NCI-H345 treated with DMSO at 0.1 percent for 48 hours (cell line): Measurements from ENCODE around the gene PRKCB.

Source experiments
- DNase-seq: peaks from one replicate; lab custom pipeline; 2025; ENCODE audit not compliant: unreplicated experiment; lab: John Stamatoyannopoulos, UW

The PRKCB gene

DNA sequence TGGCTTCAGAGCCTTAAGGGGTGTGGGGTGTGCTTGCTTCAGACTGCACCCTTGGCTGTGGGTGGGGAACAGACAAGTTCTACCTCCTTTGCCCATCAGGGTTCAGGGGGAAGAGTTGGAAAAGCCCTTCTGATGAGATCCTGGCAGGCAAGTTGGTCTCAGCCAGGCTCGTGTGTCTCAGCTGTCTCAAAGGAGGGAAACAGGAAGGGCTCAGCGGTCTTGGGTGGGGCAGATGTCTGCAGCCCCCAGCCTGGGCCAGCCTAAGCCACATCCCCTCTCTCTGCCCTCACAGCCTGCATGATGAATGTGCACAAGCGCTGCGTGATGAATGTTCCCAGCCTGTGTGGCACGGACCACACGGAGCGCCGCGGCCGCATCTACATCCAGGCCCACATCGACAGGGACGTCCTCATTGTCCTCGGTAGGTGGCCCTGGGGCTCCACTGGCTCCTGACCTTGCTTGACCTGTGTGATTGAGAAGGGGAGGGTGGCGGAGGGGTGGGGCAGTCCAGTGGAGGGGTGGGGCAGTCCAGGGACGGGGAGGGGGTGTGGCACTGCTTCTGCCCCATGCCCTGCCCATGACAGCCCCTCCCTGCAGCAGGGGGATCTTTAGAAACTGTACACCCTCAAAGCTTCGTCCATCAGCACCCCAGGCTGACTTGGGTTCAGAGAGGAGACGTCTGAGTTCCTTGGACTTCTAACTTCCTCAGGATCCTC lies 199.5 kb downstream of the PRKCB start:
- DNase-seq, result no peak

DNA sequence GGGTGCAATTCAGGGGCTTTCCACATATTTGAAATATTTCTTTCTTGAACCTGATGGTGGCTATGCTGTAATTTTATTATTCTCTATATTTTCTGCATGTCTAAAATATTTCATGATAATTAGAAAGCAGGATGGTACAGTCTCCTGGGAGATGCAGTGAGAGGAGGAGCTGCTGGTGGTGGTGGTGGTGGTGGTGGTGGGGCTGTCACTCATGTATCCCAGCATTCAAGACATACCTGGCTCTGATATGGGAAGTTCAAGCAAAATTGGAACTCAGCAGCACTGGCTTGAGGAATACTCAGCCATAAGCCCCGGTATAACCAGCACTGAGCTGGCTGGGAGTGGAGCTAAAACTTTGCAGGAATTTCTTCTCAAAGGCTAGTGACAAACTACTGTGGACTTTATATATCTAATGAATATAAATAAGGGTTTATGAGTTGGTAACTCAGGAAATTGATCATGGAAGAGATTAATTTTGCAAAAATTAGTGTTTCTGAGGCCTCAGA lies 200.3 kb downstream of the PRKCB start:
- DNase-seq, result no peak

GRCh38 chr16:24036614-24037013 lies 200.8 kb downstream of the PRKCB start:
- DNase-seq, result peak; percentile 46

DNA sequence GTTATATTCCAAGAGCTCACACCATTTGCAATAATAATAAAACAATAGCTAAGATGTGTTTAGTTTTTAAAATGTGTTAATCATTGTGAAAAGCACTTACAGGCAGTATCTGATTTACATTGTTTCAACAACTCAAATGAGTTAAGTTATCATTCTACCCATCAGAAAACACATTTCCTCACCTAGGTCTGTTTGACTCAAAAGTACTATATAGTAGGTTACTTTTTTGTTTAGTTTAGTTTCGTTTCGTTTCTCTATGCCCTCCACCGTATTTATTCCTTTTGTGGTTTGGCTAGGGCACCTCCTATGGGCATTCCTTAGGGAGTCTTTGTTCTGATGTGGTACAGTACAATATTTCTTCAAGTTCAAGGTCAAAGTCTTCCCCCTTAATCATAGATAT lies 201.6 kb downstream of the PRKCB start:
- DNase-seq, result no peak

GRCh38 chr16:24041834-24042631 lies 206.2 kb downstream of the PRKCB start:
- peak; percentile 17 for DNase-seq

- no peak for DNase-seq
These were observed 208.7 kb downstream of the PRKCB start for GRCh38 chr16:24044467-24044866.

GRCh38 chr16:24045641-24046040 lies 209.9 kb downstream of the PRKCB start:
- DNase-seq, result no peak

DNA sequence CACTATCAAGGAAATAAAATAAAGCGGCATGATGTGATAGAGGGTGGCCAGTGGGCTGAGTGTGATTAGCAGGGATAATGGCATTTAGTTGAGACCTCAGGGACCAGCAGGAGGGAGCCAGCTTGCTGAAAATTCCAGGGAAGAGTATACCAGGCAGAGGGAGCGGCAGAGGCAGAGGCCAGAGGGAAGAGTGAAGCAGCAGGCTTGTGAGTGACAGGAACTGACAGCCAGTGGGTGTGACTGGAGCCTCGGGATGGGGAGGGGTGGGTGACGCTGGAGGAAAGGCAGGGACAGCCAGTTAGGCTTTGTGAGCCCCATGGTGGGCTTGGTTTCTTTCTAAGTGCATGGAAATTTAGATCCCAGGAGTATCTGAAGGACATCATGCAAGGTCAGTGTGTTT lies 210.7 kb downstream of the PRKCB start:
- no peak for DNase-seq

DNA sequence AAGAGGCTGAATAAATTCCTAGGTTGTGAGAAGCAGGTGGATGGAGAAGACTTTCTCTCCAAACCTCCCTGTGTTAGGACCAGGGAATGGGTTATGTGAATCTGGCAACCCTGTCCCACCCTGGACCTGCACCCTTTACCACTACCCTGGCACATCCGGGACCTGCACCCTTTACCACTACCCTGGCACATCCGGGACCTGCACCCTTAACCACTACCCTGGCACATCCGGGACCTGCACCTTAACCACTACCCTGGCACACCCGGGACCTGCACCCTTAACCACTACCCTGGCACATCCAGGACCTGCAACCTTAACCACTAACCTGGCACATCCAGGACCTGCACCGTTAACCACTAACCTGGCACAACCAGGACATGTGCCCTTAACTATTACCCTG lies 213.3 kb downstream of the PRKCB start:
- DNase-seq, result no peak

DNA sequence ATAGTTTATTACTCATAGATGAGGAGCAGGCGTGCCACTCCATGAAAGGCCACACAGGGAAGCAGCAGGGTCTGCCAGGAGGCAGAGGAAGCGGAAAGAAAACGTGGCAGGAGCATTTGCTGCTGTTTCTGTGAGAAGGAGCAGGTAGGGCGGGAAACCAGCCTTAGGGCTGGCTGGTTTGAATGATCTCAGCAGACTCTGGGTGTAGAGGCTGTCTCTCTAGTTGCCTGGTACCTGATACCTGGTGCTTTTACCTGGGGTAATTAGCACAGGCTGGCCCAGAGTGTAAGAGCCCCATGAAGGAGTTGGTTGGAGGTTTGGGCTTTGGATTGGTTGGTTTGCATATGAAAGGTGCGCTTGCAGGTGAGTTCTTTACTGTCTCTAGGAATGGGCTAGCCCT lies 215.3 kb downstream of the PRKCB start:
- no peak for DNase-seq

- no peak for DNase-seq
These were observed 216.7 kb downstream of the PRKCB start for GRCh38 chr16:24052329-24053098.

- no peak for DNase-seq
These were observed 217.5 kb downstream of the PRKCB start for GRCh38 chr16:24053099-24053946.

DNA sequence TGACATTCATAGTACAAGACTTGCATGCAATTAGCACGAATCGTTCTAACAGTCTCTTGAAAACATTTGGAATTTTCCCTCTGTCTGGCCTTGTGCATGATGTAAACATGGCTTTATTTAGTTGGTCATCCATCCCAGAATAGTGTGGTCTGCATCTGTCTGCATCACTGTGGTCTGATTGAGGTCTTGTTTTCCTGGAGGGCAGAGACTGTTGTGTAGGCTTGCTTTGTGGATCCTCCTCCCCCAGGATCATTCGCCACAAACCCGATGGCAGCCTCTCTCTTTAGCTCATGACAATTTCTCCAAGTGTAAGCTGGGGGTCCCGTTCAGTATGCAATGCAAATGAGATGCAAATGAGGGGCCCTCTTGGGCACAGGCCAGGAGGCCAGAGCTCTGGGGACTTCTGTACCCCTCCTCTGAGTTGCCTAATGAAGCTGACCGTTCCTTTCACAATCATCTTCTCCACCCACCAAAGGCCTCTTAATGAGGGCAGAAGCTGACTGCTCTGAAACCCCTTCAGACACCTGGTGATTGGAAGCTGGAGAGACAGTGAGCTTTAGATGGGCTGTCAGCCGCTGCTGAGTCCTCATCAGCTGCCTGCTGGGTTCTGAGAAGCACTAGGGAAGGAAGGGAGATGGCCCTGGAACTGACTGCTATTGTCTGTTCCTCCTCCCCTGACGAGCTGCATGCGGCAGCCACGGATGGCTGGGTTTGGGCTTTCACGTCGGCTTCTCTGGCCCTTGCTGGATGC lies 219.1 kb downstream of the PRKCB start:
- no peak for DNase-seq

DNA sequence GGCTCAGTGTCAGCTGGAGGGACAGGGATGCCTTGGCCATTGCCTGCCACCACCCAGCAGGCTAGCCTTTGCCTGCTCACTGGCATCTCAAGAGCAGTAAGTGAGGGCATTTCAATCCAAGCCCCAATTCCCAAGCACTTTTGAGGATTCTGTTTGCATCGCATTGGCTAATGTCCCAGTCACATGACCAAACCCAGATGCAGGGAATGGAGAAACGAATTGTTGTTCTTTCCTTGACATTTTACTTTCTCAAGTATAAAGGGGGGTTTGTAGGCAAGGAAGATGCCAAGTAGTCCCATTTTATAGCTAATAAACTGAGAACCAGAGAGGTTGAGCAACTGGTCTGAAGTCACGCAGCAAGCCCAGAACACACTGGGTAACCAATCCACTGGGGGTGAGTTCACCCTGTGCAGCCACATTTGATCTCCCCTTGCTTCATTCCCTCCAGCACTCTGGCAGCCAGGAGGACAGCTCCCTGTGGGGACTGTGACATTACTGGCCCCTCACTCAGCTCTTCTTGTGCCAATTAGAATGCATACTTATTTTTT lies 226.6 kb downstream of the PRKCB start:
- DNase-seq, result no peak

DNA sequence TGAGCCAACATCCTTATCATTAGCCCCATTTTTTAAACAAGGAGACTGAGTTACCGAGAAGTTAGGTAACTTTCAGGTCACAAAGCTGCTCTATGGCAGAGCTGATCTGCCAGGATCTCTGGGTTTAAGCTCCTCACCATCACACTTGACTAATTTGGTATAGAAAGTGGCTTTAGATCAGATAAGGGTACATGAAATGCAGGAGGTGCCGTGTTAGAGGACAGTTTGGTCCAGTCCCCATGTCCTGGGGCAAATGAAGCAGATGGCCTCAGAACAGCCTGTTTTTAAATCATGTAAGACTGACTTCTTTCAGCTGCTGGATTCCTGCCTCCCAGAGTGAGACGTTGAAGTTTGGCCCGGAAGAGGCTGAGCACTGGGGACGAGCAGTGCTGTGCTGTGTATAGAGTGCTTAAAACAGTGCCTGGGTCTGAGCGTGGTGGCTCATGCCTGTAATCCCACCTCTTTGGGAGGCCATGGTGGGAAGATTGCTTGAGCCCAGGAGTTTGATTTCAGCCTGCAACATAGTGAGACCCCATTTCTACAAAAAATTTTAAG lies 233.3 kb downstream of the PRKCB start:
- no peak for DNase-seq

DNA sequence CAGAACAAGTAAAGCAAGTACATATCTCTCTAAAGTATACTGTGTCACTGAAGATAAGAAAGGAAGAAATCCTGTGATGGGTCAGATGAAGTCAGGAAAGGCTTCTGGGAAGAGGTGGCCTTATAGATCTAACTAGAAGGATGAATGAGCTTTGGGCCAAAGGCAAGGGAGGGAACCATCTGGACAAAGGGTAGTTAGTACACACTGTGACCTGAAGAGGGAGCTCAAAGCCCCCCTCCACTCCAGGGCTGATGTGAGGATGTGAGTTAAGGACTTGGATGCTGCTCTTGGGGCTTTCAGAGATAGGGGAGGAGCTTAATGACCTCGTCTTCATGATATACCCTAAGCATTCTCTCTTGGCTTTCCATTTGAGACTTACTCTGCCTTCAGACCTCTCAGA lies 235.1 kb downstream of the PRKCB start:
- no peak for DNase-seq

GRCh38 chr16:24071666-24072360 lies 236.0 kb downstream of the PRKCB start:
- DNase-seq, result no peak

- DNase-seq, result no peak
These were observed 237.5 kb downstream of the PRKCB start for GRCh38 chr16:24073321-24073720.

DNA sequence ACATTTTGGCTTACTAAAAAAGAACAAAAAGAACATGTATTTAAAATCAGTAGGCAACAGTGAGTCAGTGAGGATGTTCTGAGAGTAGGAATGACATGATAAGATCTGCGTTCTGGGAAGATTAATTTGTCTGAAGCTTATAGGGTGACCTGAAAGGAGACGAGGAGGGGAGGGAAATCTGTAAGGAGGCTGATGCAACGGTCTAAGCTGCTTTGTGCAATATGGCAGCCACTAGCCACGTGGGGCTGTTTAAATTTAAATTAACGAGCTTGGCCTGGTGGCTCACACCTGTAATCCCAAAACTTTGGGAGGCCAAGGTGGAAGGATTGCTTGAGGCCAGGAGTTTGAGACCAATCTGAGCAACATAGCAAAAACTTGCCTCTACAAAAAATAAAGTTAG lies 238.8 kb downstream of the PRKCB start:
- no peak for DNase-seq
